GM12878 (cell line): ENCODE data around the gene GOLGA6A.

ENCODE experiments used
- CEBPB ChIP-seq, 2 experiments: fragments of 150-350 bp in 1 of 2; IDR thresholded peaks; 2 replicates each; pipeline ENCODE4 v1.6.1; 2012 to 2014; ENCODE audit warnings: low read depth in 2 of 2, low read length in 2 of 2, borderline replicate concordance in 1 of 2, inconsistent platforms in 1 of 2
- CREB1 ChIP-seq: IDR thresholded peaks from 2 replicates; pipeline ENCODE4 v1.6.1; 2012; ENCODE audit warnings: low read depth, mild to moderate bottlenecking, inconsistent platforms
- CTCF ChIP-seq, 3 experiments: IDR thresholded peaks in 2 of 3; conservative IDR thresholded peaks in 1 of 3; 2 replicates each; pipeline ENCODE4 v1.5.1; 2011; ENCODE audit warnings: low read depth in 3 of 3, low read length in 3 of 3, mild to moderate bottlenecking in 3 of 3, control low read depth in 2 of 3, moderate library complexity in 2 of 3, inconsistent platforms in 1 of 3, mixed read lengths in 1 of 3; ENCODE audit not compliant: control insufficient read depth in 2 of 3, insufficient read depth in 1 of 3; ENCODE audit errors: extremely low read depth in 1 of 3
- E2F8 ChIP-seq: fragments of 450-650 bp; IDR thresholded peaks from 2 replicates; pipeline ENCODE4 v1.6.1; 2018; ENCODE audit warnings: mild to moderate bottlenecking, low read depth, moderate library complexity; ENCODE audit not compliant: partially characterized antibody
- FOXM1 ChIP-seq: IDR thresholded peaks from 2 replicates; pipeline ENCODE4 v1.6.1; 2012; ENCODE audit warnings: low read depth, mild to moderate bottlenecking, inconsistent platforms, low read length, moderate library complexity
- HDAC2 ChIP-seq: fragments of 200-600 bp; sonication (generic); IDR thresholded peaks from 2 replicates; pipeline ENCODE4 v1.6.1; 2017
- IRF3 ChIP-seq: fragments of 450-650 bp; IDR thresholded peaks from 2 replicates; pipeline ENCODE4 v1.6.1; 2014; ENCODE audit warnings: mild to moderate bottlenecking
- JUNB ChIP-seq: IDR thresholded peaks from 2 replicates; pipeline ENCODE4 v1.6.1; 2016; ENCODE audit warnings: antibody characterized with exemption, mild to moderate bottlenecking
- NKRF ChIP-seq: fragments of 450-650 bp; conservative IDR thresholded peaks from 2 replicates; pipeline ENCODE4 v1.6.1; 2017; ENCODE audit warnings: mild to moderate bottlenecking, moderate library complexity
- POLR2AphosphoS5 ChIP-seq: IDR thresholded peaks from 2 replicates; pipeline ENCODE4 v1.6.1; 2011; ENCODE audit warnings: mild to moderate bottlenecking, low read length, inconsistent platforms
- RCOR1 ChIP-seq: conservative IDR thresholded peaks from 2 replicates; pipeline ENCODE4 v1.6.1; 2012; ENCODE audit warnings: low read depth, low read length, improper control_type of control experiment
- SPI1 ChIP-seq: IDR thresholded peaks from 2 replicates; pipeline ENCODE4 v1.6.1; 2011; ENCODE audit warnings: low read depth, mild to moderate bottlenecking, low read length, moderate library complexity, borderline replicate concordance; ENCODE audit not compliant: insufficient read depth
- TARDBP ChIP-seq: IDR thresholded peaks from 2 replicates; pipeline ENCODE4 v1.6.1; 2016; ENCODE audit warnings: borderline replicate concordance
- USF2 ChIP-seq: IDR thresholded peaks from 2 replicates; pipeline ENCODE4 v1.6.1; 2011; ENCODE audit warnings: low read depth, low read length, improper control_type of control experiment, borderline replicate concordance

- TF ChIP-seq E2F8 (no peak), NKRF (no peak), CTCF (IDR thresholded peaks at IDR 0.05 in 2 of 3, conservative IDR thresholded peaks at IDR 0.05 in 1 of 3; ENCODE audit: control insufficient read depth in 2 of 3, extremely low read depth in 1 of 3, insufficient read depth in 1 of 3, low read depth in 3 of 3, low read length in 3 of 3) (no peak), FOXM1 (no peak), CREB1 (no peak), CEBPB (IDR thresholded peaks at IDR 0.05; ENCODE audit: borderline replicate concordance in 1 of 2, low read depth in 2 of 2, low read length in 2 of 2) (no peak), POLR2AphosphoS5 (no peak), USF2 (no peak), TARDBP (no peak), IRF3 (no peak), RCOR1 (no peak), SPI1 (no peak), JUNB (no peak), HDAC2 (no peak)
These were observed 56.9 kb downstream of the GOLGA6A start for GRCh38 chr15:74025436-74025835.
